Prostate gland (tissue), 2 donors: ENCODE measurements around the gene PROM2. TPM values are rescaled to one million over a fixed set of nuclear protein-coding genes. Genes with fewer than 3 reads are reported as not detected.

ENCODE experiments used
- DNase-seq: peaks from one replicate; pipeline ENCODE4 v3.0.0-alpha.2; 2019; ENCODE audit warnings: low spot score
- H3K27ac ChIP-seq, 2 donors: fragments of 200-600 bp; sonication (generic); 2 replicates each; pipeline ENCODE4 v1.5.1; 2017 to 2019
- H3K27me3 ChIP-seq: fragments of 200-600 bp; sonication (generic); replicated peaks from 2 replicates; pipeline ENCODE4 v1.5.1; 2019; ENCODE audit not compliant: insufficient read depth
- H3K36me3 ChIP-seq, 2 donors: fragments of 200-600 bp; sonication (generic); 1 replicate in 1 of 2; 2 replicates in 1 of 2; pipeline versions ENCODE4 v1.5.1 to v1.8.1; 2017 to 2019
- H3K4me1 ChIP-seq: fragments of 200-600 bp; sonication (generic); replicated peaks from 2 replicates; pipeline ENCODE4 v1.5.1; 2019
- H3K4me3 ChIP-seq, 2 donors: fragments of 200-600 bp; sonication (generic); 2 replicates each; pipeline ENCODE4 v1.5.1; 2017 to 2019
- H3K9me3 ChIP-seq: fragments of 200-600 bp; sonication (generic); 2 replicates; pipeline ENCODE4 v1.5.1; 2017
- CTCF ChIP-seq, 4 experiments: fragments of 200-600 bp in 2 of 4; fragments of 450-650 bp in 2 of 4; sonication (generic) in 2 of 4; IDR thresholded peaks; 1 replicate in 3 of 4; 2 replicates in 1 of 4; pipeline ENCODE4 v1.5.1; 2016 to 2019; ENCODE audit warnings: antibody characterized with exemption in 4 of 4, mild to moderate bottlenecking in 2 of 4, moderate library complexity in 2 of 4
- POLR2A ChIP-seq: fragments of 450-650 bp; IDR thresholded peaks from one replicate; pipeline ENCODE4 v1.6.1; 2016; ENCODE audit warnings: antibody characterized with exemption, mild to moderate bottlenecking
- POLR2AphosphoS5 ChIP-seq: sonication (generic); formaldehyde crosslinking; IDR thresholded peaks from one replicate; pipeline ENCODE4 v1.6.1; 2017; ENCODE audit warnings: antibody characterized with exemption
- WGBS: methylation state at CpG from one replicate; pipeline ENCODE4 v1.1.5; 2018; 5-methylcytosine and 5-hydroxymethylcytosine counted together
- intact Hi-C: fragments of 100-400 bp; cut with DNase I; formaldehyde crosslinking; loops from one replicate; pipeline ENCODE4 v1.14.2; 2022
- total RNA-seq, 2 donors: library from RNA; depleted of rRNA; stranded (reverse); fragments of >200 nt; gene quantifications; one replicate each; pipeline ENCODE4 v1.1.0, GENCODE V29; 2016

The PROM2 gene
- total RNA-seq, 2 donors from 2014 or later = 43.4 to 80.1 TPM

- TF ChIP-seq POLR2AphosphoS5 (no peak), CTCF (IDR thresholded peaks at IDR 0.05) (no peak), POLR2A (no peak)
- intact Hi-C loops = no loop called here
- 77% methylated on average over 6 of the region's 6 CpGs for WGBS
These were observed 2.8 kb upstream of the PROM2 start for GRCh38 chr2:95271381-95271971.

GRCh38 chr2:95272299-95272751 lies 1.9 kb upstream of the PROM2 start:
- H3K9me3 ChIP-seq = no peaks in the 10 kb centered on the region
- H3K4me1 ChIP-seq = peaks cover 4% of the 10 kb centered on the region
- 87% methylated on average over 6 of the region's 6 CpGs for WGBS
- DNase-seq = peak; percentile 2
- H3K27ac ChIP-seq = no peak overlapping the region
- no peak overlapping the region for H3K4me3 ChIP-seq
- TF ChIP-seq CTCF (IDR thresholded peaks at IDR 0.05) (no peak), POLR2AphosphoS5 (no peak), POLR2A (no peak)
- H3K27me3 ChIP-seq = no peaks in the 10 kb centered on the region
- H3K36me3 ChIP-seq = no peaks in the 10 kb centered on the region
- intact Hi-C loops = no loop called here

More at GRCh38 chr2:95271381-95271971, 2.8 kb upstream of the PROM2 start:
- H3K36me3 ChIP-seq = no peaks in the 10 kb centered on the region
- H3K27me3 ChIP-seq = no peaks in the 10 kb centered on the region
- peaks cover 4% of the 10 kb centered on the region for H3K4me1 ChIP-seq
- H3K27ac ChIP-seq = no peak overlapping the region
- H3K9me3 ChIP-seq = no peaks in the 10 kb centered on the region
- DNase-seq = peak; percentile 1
- H3K4me3 ChIP-seq = no peak overlapping the region

GRCh38 chr2:95272781-95273180 lies 1.5 kb upstream of the PROM2 start:
- DNase-seq = no peak
- Histone ChIP-seq H3K36me3 (no peaks in the 10 kb centered on the region), H3K4me3 (no peak overlapping the region), H3K27me3 (no peaks in the 10 kb centered on the region), H3K9me3 (no peaks in the 10 kb centered on the region), H3K4me1 (peaks cover 4% of the 10 kb centered on the region), H3K27ac (no peak overlapping the region)
- no peak for TF ChIP-seq POLR2A
- no peak for TF ChIP-seq CTCF (IDR thresholded peaks at IDR 0.05)
- TF ChIP-seq POLR2AphosphoS5 = no peak
- intact Hi-C loops = no loop called here
- 89% methylated on average over 1 of the region's 1 CpG for WGBS

GRCh38 chr2:95273566-95274290 lies 521 bp upstream of the PROM2 start:
- intact Hi-C loops = no loop called here
- H3K27ac ChIP-seq = peak overlapping the region; percentile 66 to 72
- 79% methylated on average over 11 of the region's 11 CpGs for WGBS

More at GRCh38 chr2:95273566-95274290, 521 bp upstream of the PROM2 start:
- no peaks in the 10 kb centered on the region for H3K27me3 ChIP-seq
- TF ChIP-seq CTCF (IDR thresholded peaks at IDR 0.05) (no peak), POLR2A (no peak), POLR2AphosphoS5 (no peak)
- no peaks in the 10 kb centered on the region for H3K9me3 ChIP-seq
- H3K36me3 ChIP-seq = no peaks in the 10 kb centered on the region
- H3K4me3 ChIP-seq = no peak overlapping the region
- H3K4me1 ChIP-seq = peaks cover 4% of the 10 kb centered on the region
- DNase-seq = no peak
